Measurements from ENCODE around the gene TRIM44.
"Not testable (repeated sequence)": the region's sequence is repeated elsewhere in the genome, so short reads cannot be mapped to it uniquely, and the experiment has no call there.

Gene TRIM44

DNA sequence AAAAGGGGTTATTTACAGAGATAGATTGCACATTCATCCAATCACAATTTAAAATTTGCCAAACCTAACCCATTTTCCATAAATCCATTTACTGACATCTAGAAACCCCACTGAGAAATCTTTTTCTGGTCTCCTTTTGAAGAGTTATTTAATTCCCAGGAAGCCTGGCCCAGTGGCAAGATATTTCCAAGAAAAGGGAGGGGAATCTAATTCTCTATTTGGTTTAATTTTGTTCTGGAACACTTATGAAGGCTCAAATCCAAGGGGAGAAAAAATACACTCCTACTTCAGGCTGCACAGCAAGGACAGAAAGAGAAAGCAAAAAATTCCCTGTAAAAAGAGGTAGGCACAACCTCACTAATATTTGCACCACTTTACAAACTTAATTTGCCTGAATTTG lies 193.1 kb downstream of the TRIM44 start:
- no peaks in the 10 kb centered on the region for H3K36me3 ChIP-seq (ENCODE audit: control insufficient read depth, insufficient read depth, low read length)
- H3K9me3 ChIP-seq (ENCODE audit: control insufficient read depth, low read length) = no peaks in the 10 kb centered on the region
- H3K27me3 ChIP-seq (ENCODE audit: control insufficient read depth, insufficient read depth, low read length) = no peaks in the 10 kb centered on the region
- no peaks in the 10 kb centered on the region for H3K4me1 ChIP-seq
- no peak overlapping the region for H3K9ac ChIP-seq
- no peak overlapping the region for H2AFZ ChIP-seq
- H3K4me3 ChIP-seq (ENCODE audit: low read depth, low read length) = no peak overlapping the region
- H3K27ac ChIP-seq = no peak overlapping the region
- no peaks in the 10 kb centered on the region for H3K79me2 ChIP-seq
- TF ChIP-seq, protein P1, sequence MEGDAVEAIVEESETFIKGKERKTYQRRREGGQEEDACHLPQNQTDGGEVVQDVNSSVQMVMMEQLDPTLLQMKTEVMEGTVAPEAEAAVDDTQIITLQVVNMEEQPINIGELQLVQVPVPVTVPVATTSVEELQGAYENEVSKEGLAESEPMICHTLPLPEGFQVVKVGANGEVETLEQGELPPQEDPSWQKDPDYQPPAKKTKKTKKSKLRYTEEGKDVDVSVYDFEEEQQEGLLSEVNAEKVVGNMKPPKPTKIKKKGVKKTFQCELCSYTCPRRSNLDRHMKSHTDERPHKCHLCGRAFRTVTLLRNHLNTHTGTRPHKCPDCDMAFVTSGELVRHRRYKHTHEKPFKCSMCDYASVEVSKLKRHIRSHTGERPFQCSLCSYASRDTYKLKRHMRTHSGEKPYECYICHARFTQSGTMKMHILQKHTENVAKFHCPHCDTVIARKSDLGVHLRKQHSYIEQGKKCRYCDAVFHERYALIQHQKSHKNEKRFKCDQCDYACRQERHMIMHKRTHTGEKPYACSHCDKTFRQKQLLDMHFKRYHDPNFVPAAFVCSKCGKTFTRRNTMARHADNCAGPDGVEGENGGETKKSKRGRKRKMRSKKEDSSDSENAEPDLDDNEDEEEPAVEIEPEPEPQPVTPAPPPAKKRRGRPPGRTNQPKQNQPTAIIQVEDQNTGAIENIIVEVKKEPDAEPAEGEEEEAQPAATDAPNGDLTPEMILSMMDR (IDR thresholded peaks at IDR 0.05) = no peak
- H3K4me2 ChIP-seq (ENCODE audit: low read length) = no peak overlapping the region

DNA sequence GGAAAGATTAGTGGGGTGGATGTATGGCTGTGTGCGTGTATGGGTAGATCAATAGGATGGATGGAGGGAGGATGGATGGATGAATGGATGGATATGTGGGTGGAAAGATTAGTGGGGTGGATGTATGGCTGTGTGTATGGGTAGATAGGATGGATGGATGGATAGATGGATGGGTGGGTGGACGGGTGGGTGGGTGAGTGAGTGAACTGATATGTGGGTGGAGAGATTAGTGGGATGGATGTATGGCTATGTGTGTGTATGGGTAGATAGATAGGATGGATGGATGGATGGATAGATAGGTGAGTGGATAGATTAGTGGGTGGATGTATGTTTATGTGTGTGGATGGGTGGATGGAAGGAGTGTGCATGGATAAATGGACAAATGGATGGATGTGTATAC lies 193.7 kb downstream of the TRIM44 start:
- no peak overlapping the region for H2AFZ ChIP-seq
- no peak overlapping the region for H3K4me2 ChIP-seq (ENCODE audit: low read length)
- H3K27ac ChIP-seq = no peak overlapping the region
- H3K27me3 ChIP-seq (ENCODE audit: control insufficient read depth, insufficient read depth, low read length) = no peaks in the 10 kb centered on the region
- TF ChIP-seq, protein P1 (IDR thresholded peaks at IDR 0.05) = no peak
- H3K79me2 ChIP-seq = no peaks in the 10 kb centered on the region
- no peaks in the 10 kb centered on the region for H3K36me3 ChIP-seq (ENCODE audit: control insufficient read depth, insufficient read depth, low read length)
- H3K9me3 ChIP-seq (ENCODE audit: control insufficient read depth, low read length) = no peaks in the 10 kb centered on the region
- H3K4me3 ChIP-seq (ENCODE audit: low read depth, low read length) = no peak overlapping the region
- H3K4me1 ChIP-seq = no peaks in the 10 kb centered on the region
- H3K9ac ChIP-seq = no peak overlapping the region

DNA sequence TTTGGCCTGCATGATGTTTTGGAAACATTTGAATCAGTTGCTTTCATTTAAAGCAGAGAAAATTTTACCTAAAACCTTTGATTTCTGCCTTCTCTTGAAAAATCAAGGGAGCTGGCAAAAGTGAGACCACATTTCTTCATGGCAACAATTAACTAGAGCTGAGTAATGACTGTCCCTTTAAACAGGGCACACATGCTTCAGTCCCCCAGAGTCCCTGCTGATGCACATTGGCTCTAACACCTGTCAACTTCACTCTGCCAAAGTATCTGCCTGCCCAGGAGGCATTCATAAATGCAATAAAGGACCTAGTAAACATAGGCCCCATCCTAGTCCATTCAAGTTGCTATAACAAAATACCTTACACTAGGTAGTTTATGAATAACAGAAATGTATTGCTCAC lies 194.2 kb downstream of the TRIM44 start:
- Histone ChIP-seq H3K27ac (no peak overlapping the region), H3K9ac (no peak overlapping the region), H2AFZ (no peak overlapping the region), H3K27me3 (ENCODE audit: control insufficient read depth, insufficient read depth, low read length) (no peaks in the 10 kb centered on the region), H3K4me3 (ENCODE audit: low read depth, low read length) (no peak overlapping the region), H3K36me3 (ENCODE audit: control insufficient read depth, insufficient read depth, low read length) (no peaks in the 10 kb centered on the region), H3K79me2 (no peaks in the 10 kb centered on the region), H3K4me1 (no peaks in the 10 kb centered on the region), H3K4me2 (ENCODE audit: low read length) (no peak overlapping the region), H3K9me3 (ENCODE audit: control insufficient read depth, low read length) (no peaks in the 10 kb centered on the region)
- TF ChIP-seq, protein P1 (IDR thresholded peaks at IDR 0.05) = no peak

DNA sequence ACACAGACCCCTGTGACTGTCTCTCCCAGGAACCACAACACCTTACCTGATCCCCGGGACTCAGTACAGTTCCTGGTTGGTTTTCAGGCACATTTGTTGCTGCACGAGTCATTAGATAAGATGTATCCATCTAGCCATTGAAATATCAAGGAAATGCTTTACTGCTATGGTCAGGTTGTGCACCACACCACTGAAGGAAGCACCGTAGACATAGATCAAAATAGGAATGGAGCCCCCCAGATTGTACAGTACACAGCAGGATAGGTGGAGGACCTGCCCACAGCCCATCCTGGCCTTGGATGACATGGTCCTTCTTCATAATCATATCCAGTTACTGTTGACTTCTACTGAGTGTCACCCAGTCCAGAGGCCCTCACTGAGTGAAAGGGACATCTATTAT lies 195.3 kb downstream of the TRIM44 start:
- no peak overlapping the region for H3K9ac ChIP-seq
- no peak overlapping the region for H3K4me3 ChIP-seq (ENCODE audit: low read depth, low read length)
- H3K4me2 ChIP-seq (ENCODE audit: low read length) = no peak overlapping the region
- TF ChIP-seq, protein P1 (IDR thresholded peaks at IDR 0.05) = no peak
- no peak overlapping the region for H2AFZ ChIP-seq
- H3K79me2 ChIP-seq = no peaks in the 10 kb centered on the region
- no peaks in the 10 kb centered on the region for H3K27me3 ChIP-seq (ENCODE audit: control insufficient read depth, insufficient read depth, low read length)
- H3K36me3 ChIP-seq (ENCODE audit: control insufficient read depth, insufficient read depth, low read length) = no peaks in the 10 kb centered on the region
- H3K4me1 ChIP-seq = no peaks in the 10 kb centered on the region
- no peaks in the 10 kb centered on the region for H3K9me3 ChIP-seq (ENCODE audit: control insufficient read depth, low read length)
- no peak overlapping the region for H3K27ac ChIP-seq

DNA sequence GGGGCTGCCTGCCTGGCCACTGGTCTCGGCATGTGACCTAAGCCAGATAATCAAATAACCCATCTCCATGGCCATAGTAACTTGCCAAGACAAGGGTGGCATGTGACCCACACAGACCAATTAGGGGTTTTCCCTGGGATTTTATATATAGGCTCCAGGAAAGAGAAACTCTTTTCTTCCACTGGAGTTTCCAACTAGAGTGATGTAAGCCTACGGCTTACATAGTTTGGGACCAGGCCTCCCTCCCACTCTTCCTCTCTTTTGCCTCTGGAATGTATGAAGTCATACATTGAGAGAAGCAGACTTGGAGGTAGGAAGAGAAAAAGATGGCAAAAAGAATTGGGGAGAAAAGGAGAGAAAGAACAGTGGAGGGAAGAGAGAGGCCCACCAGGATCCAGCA lies 196.7 kb downstream of the TRIM44 start:
- Histone ChIP-seq H3K9ac (no peak overlapping the region), H3K4me1 (no peaks in the 10 kb centered on the region), H3K36me3 (ENCODE audit: control insufficient read depth, insufficient read depth, low read length) (no peaks in the 10 kb centered on the region), H3K27ac (no peak overlapping the region), H3K27me3 (ENCODE audit: control insufficient read depth, insufficient read depth, low read length) (no peaks in the 10 kb centered on the region), H3K4me2 (ENCODE audit: low read length) (no peak overlapping the region), H3K79me2 (no peaks in the 10 kb centered on the region), H2AFZ (no peak overlapping the region), H3K4me3 (ENCODE audit: low read depth, low read length) (no peak overlapping the region), H3K9me3 (ENCODE audit: control insufficient read depth, low read length) (no peaks in the 10 kb centered on the region)
- TF ChIP-seq, protein P1 (IDR thresholded peaks at IDR 0.05) = no peak

DNA sequence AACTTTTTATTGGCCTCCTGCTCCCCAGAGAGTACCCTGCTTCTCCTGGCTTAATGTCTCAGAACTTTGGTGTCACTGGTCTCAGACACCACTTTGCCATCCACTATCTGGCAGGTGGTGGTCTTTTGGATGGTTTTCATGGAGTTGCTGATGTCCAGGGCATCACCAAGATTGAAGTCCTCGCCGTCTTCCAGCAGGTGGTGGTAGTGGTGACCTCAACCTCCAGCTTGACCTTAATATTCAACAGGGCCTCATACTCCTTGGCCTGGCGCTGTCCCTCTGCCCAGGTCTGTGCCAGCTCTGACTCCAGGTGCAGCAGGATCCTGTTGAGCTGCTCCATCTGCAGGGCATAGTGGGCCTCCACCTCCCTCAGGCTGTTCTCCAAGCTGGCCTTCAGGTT lies 197.6 kb downstream of the TRIM44 start:
- H3K4me3 ChIP-seq (ENCODE audit: low read depth, low read length) = not testable (repeated sequence)

More for the DNA sequence above, 197.6 kb downstream of the TRIM44 start:
- not testable (repeated sequence) for H2AFZ ChIP-seq; H3K4me1 ChIP-seq; H3K79me2 ChIP-seq; H3K27me3 ChIP-seq (ENCODE audit: control insufficient read depth, insufficient read depth, low read length); H3K27ac ChIP-seq; H3K36me3 ChIP-seq (ENCODE audit: control insufficient read depth, insufficient read depth, low read length); H3K9ac ChIP-seq; H3K9me3 ChIP-seq (ENCODE audit: control insufficient read depth, low read length); H3K4me2 ChIP-seq (ENCODE audit: low read length)
